HG03571 (cell line): Measurements from ENCODE around the gene PRM1.
A peak's percentile ranks its signal among the peaks of the same experiment; 100 is the strongest.
"Not testable (repeated sequence)": the region's sequence is repeated elsewhere in the genome, so short reads cannot be mapped to it uniquely, and the experiment has no call there.

ENCODE experiments used
- ATAC-seq: cut with Tn5 transposase; IDR thresholded peaks from one replicate; pipeline ENCODE4 v1.9.1; 2021; ENCODE audit not compliant: unreplicated experiment

The PRM1 gene

GRCh38 chr16:11298143-11298900 lies 17.2 kb upstream of the PRM1 start:
- no peak for ATAC-seq

GRCh38 chr16:11297492-11298142 lies 16.5 kb upstream of the PRM1 start:
- ATAC-seq: peak; percentile 75

GRCh38 chr16:11296706-11297491 lies 15.8 kb upstream of the PRM1 start:
- no peak for ATAC-seq

GRCh38 chr16:11296351-11296705 lies 15.2 kb upstream of the PRM1 start:
- ATAC-seq: no peak

- no peak for ATAC-seq
Measured at GRCh38 chr16:11295672-11296071, 14.5 kb upstream of the PRM1 start.

GRCh38 chr16:11292076-11292748 lies 11.1 kb upstream of the PRM1 start:
- no peak for ATAC-seq

GRCh38 chr16:11291091-11291703 lies 10.1 kb upstream of the PRM1 start:
- no peak for ATAC-seq

- ATAC-seq: no peak
Measured at GRCh38 chr16:11290102-11290893, 9.2 kb upstream of the PRM1 start.

GRCh38 chr16:11289696-11290095 lies 8.6 kb upstream of the PRM1 start:
- not testable (repeated sequence) for ATAC-seq

- no peak for ATAC-seq
Measured at GRCh38 chr16:11289202-11289601, 8.1 kb upstream of the PRM1 start.

- no peak for ATAC-seq
Measured at GRCh38 chr16:11285842-11286241, 4.7 kb upstream of the PRM1 start.

GRCh38 chr16:11283820-11284248 lies 2.7 kb upstream of the PRM1 start:
- no peak for ATAC-seq

GRCh38 chr16:11278681-11279628 lies 2.2 kb downstream of the PRM1 start:
- ATAC-seq: no peak

- no peak for ATAC-seq
Measured at GRCh38 chr16:11277607-11278337, 3.4 kb downstream of the PRM1 start.

- ATAC-seq: no peak
Measured at GRCh38 chr16:11276896-11277593, 4.1 kb downstream of the PRM1 start.

GRCh38 chr16:11276143-11276895 lies 4.8 kb downstream of the PRM1 start, which contains the start of gene PRM2:
Gene PRM2 (minus strand): TSS chr16:11276480. CDS start chr16:11276370, 110 bp downstream.
- ATAC-seq: no peak

- no peak for ATAC-seq
Measured at GRCh38 chr16:11274964-11275363, 6.2 kb downstream of the PRM1 start.
